SK-N-MC (cell line): ENCODE measurements around the gene LARP6.

Experiments used
- EZH2 ChIP-seq: fragments of 200-600 bp; sonication (generic); IDR thresholded peaks from one replicate; pipeline ENCODE4 v1.6.1; 2017; ENCODE audit warnings: antibody characterized with exemption
- POLR2AphosphoS5 ChIP-seq: IDR thresholded peaks from 2 replicates; pipeline ENCODE4 v1.6.1; 2012; ENCODE audit warnings: mild to moderate bottlenecking, low read depth, low read length, borderline replicate concordance

DNA sequence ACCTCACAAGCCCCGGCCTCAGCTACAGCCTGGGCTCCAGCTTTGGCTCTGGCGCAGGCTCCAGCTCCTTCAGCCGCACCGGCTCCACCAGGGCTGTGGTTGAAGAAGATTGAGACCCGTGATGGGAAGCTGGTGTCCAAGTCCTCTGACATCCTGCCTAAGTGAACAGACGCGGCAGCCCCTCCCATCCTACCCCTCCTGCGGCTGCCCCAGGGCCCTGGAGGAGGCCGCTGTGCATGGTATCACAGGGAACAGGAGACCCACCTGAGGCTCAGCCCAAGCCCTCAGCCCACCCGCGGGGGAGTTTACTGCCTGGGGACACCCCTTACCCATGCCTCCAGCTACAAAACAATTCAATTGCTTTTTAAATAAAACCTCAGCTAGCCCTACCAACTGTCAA lies 6.0 kb upstream of the LARP6 start:
- TF ChIP-seq POLR2AphosphoS5 = no peak
- TF ChIP-seq EZH2 = no peak
